BE2C (cell line): ENCODE results near the gene PCDHGA8.

Source experiments
- DNase-seq: peaks from one replicate; pipeline ENCODE4 v3.0.0-alpha.2; 2020
- H3K27me3 ChIP-seq: fragments of 250-450 bp; sonication (Bioruptor Pico); 2 replicates; pipeline ENCODE4 v1.5.1; 2020; ENCODE audit warnings: mild to moderate bottlenecking
- H3K36me3 ChIP-seq: fragments of 250-450 bp; sonication (Bioruptor Pico); 2 replicates; pipeline ENCODE4 v1.5.1; 2020; ENCODE audit warnings: mild to moderate bottlenecking
- H3K4me1 ChIP-seq: fragments of 250-450 bp; sonication (Bioruptor Pico); 2 replicates; pipeline ENCODE4 v1.5.1; 2020
- H3K4me3 ChIP-seq: 2 replicates; pipeline ENCODE4 v1.5.1; 2011; ENCODE audit warnings: low read depth, low read length
- H3K9me3 ChIP-seq: fragments of 250-450 bp; sonication (Bioruptor Pico); 2 replicates; pipeline ENCODE4 v1.5.1; 2020
- TF ChIP-seq, protein P1 (sequence below): IDR thresholded peaks from 2 replicates; pipeline ENCODE4 v1.5.1; 2012; ENCODE audit warnings: mild to moderate bottlenecking, low read depth, low read length

PCDHGA8 gene

DNA sequence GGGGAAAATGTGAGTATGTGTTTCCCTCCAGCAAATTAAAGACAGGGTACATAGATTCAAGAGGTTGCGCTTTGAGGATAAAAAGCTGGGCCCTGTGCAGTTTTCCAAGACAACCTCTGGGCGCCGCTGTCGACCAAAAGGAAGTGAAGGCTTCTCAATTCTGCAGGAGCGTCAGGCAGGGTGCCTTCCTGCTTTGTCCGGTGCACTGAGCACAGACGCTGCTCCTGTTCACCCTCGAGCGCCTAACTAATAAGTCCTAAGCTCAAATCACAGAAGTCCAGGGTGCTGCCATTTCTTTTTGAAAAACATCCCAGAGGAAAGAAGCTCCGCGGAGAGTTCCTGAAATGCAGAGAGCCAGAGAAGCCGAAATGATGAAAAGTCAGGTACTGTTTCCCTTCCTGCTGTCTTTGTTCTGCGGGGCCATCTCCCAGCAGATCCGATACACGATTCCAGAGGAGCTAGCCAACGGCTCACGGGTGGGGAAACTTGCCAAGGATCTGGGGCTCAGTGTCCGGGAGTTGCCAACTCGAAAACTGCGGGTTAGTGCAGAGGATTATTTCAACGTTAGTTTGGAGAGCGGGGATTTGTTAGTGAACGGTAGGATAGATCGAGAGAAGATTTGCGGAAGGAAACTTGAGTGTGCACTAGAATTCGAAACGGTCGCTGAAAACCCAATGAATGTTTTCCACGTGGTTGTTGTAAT lies 42.4 kb upstream of the PCDHGA8 start, which contains the start of gene PCDHGB1:
PCDHGB1 (plus strand) TSS at position 183 of the 703 bp plus-strand sequence; CDS start at position 345, 162 bp downstream.
- TF ChIP-seq, protein P1, sequence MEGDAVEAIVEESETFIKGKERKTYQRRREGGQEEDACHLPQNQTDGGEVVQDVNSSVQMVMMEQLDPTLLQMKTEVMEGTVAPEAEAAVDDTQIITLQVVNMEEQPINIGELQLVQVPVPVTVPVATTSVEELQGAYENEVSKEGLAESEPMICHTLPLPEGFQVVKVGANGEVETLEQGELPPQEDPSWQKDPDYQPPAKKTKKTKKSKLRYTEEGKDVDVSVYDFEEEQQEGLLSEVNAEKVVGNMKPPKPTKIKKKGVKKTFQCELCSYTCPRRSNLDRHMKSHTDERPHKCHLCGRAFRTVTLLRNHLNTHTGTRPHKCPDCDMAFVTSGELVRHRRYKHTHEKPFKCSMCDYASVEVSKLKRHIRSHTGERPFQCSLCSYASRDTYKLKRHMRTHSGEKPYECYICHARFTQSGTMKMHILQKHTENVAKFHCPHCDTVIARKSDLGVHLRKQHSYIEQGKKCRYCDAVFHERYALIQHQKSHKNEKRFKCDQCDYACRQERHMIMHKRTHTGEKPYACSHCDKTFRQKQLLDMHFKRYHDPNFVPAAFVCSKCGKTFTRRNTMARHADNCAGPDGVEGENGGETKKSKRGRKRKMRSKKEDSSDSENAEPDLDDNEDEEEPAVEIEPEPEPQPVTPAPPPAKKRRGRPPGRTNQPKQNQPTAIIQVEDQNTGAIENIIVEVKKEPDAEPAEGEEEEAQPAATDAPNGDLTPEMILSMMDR = peak; percentile 73
- Histone ChIP-seq H3K9me3 (peaks cover 2% of the 10 kb centered on the region), H3K27me3 (no peaks in the 10 kb centered on the region), H3K4me3 (peak within 1 kb of the TSS; percentile 75), H3K36me3 (peaks cover 17% of the 10 kb centered on the region), H3K4me1 (no peaks in the 10 kb centered on the region)
- peak; percentile 82 for DNase-seq

DNA sequence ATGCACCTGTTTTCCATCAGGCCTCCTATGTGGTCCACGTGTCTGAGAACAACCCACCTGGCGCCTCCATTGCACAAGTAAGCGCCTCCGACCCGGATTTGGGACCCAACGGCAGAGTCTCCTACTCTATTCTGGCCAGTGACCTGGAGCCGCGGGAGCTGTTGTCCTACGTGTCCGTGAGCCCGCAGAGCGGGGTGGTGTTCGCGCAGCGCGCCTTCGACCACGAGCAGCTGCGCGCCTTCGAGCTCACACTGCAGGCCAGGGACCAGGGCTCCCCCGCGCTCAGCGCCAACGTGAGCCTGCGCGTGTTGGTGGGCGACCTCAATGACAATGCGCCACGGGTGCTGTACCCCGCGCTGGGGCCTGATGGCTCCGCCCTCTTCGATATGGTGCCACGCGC lies 40.8 kb upstream of the PCDHGA8 start:
- TF ChIP-seq, protein P1 = no peak
- no peak for DNase-seq
- Histone ChIP-seq H3K36me3 (peaks cover 32% of the 10 kb centered on the region), H3K27me3 (no peaks in the 10 kb centered on the region), H3K4me3 (no peak overlapping the region), H3K9me3 (peaks cover 9% of the 10 kb centered on the region), H3K4me1 (no peaks in the 10 kb centered on the region)

DNA sequence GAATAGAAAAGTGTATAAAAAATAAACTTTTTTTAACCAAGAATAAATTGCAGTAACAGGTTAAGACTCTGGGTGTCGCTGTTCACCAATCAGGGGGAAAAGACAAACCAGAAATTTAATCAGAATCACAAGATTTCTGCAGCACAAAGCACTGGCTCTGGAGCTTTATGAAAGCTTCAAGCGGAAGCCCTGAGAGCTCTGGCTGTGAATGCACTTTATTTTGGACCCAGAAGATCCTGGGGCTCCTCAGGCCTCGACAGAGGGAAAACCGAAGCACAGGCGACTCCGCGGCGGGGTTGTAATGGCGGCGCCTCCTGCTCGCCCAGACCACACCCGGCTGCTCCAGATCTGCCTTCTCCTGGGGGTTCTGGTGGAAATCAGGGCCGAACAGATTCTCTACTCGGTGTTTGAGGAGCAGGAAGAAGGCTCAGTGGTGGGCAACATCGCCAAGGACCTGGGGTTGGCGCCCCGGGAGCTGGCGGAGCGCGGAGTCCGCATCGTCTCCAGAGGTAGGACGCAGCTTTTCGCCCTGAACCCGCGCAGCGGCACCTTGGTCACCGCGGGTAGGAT lies 37.4 kb upstream of the PCDHGA8 start, which contains the start of gene PCDHGA4:
PCDHGA4 (plus strand) TSS at position 122 of the 570 bp plus-strand sequence; CDS start at position 209, 87 bp downstream.
- Histone ChIP-seq H3K4me1 (no peaks in the 10 kb centered on the region), H3K36me3 (peaks cover 44% of the 10 kb centered on the region), H3K9me3 (peaks cover 15% of the 10 kb centered on the region), H3K4me3 (no peak within 1 kb of the TSS), H3K27me3 (no peaks in the 10 kb centered on the region)
- no peak for DNase-seq
- TF ChIP-seq, protein P1 = peak; percentile 50

DNA sequence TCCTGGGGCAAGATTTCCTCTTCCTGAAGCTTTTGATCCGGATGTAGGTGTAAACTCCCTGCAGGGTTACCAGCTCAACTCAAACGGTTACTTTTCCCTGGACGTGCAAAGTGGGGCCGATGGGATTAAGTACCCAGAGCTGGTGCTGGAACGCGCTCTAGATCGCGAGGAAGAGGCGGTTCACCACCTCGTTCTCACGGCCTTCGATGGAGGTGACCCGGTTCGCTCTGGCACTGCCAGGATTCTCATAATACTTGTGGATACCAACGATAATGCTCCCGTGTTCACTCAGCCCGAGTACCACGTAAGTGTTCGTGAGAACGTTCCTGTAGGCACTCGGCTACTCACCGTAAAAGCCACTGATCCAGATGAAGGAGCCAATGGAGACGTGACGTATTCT lies 36.8 kb upstream of the PCDHGA8 start:
- no peak overlapping the region for H3K4me3 ChIP-seq
- TF ChIP-seq, protein P1 = no peak
- no peaks in the 10 kb centered on the region for H3K27me3 ChIP-seq
- H3K4me1 ChIP-seq = no peaks in the 10 kb centered on the region
- no peak for DNase-seq
- peaks cover 50% of the 10 kb centered on the region for H3K36me3 ChIP-seq
- H3K9me3 ChIP-seq = peaks cover 15% of the 10 kb centered on the region

DNA sequence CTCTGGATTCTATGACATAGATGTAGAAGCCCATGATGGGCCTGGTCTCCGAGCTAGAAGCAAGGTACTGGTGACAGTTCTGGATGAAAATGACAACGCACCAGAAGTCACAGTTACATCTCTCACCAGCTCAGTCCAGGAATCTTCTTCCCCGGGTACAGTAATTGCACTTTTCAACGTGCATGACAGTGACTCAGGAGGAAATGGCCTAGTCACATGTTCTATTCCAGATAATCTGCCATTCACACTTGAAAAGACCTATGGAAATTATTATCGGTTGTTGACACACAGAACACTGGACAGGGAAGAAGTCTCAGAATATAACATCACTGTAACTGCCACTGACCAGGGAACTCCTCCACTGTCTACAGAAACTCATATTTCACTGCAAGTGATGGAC lies 36.3 kb upstream of the PCDHGA8 start:
- H3K4me1 ChIP-seq = no peaks in the 10 kb centered on the region
- no peak for DNase-seq
- peaks cover 53% of the 10 kb centered on the region for H3K36me3 ChIP-seq
- TF ChIP-seq, protein P1 = no peak
- peaks cover 15% of the 10 kb centered on the region for H3K9me3 ChIP-seq
- no peak overlapping the region for H3K4me3 ChIP-seq
- H3K27me3 ChIP-seq = no peaks in the 10 kb centered on the region

DNA sequence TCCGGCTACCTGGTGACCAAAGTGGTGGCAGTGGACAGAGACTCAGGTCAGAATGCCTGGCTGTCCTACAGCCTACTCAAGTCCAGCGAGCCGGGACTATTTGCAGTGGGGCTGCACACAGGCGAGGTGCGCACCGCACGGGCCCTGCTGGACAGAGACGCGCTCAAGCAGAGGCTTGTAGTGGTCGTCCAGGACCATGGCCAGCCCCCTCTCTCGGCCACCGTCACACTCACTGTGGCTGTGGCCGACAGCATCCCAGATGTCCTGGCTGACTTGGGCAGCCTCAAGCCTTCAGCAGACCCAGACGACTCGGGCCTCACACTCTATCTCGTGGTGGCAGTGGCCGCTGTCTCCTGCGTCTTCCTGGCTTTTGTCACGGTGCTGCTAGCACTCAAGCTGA lies 35.5 kb upstream of the PCDHGA8 start:
- H3K27me3 ChIP-seq = no peaks in the 10 kb centered on the region
- TF ChIP-seq, protein P1 = no peak
- H3K36me3 ChIP-seq = peaks cover 51% of the 10 kb centered on the region
- H3K4me1 ChIP-seq = no peaks in the 10 kb centered on the region
- H3K9me3 ChIP-seq = peaks cover 15% of the 10 kb centered on the region
- no peak for DNase-seq
- H3K4me3 ChIP-seq = no peak overlapping the region
